HG03060 (cell line): ENCODE results near the gene PHLDA2.
"Not testable (repeated sequence)": the region's sequence is repeated elsewhere in the genome, so short reads cannot be mapped to it uniquely, and the experiment has no call there.

ENCODE experiments used
- ATAC-seq: cut with Tn5 transposase; IDR thresholded peaks from one replicate; pipeline ENCODE4 v1.9.1; 2021; ENCODE audit warnings: low read depth, moderate number of reproducible peaks; ENCODE audit not compliant: unreplicated experiment

The PHLDA2 gene

DNA sequence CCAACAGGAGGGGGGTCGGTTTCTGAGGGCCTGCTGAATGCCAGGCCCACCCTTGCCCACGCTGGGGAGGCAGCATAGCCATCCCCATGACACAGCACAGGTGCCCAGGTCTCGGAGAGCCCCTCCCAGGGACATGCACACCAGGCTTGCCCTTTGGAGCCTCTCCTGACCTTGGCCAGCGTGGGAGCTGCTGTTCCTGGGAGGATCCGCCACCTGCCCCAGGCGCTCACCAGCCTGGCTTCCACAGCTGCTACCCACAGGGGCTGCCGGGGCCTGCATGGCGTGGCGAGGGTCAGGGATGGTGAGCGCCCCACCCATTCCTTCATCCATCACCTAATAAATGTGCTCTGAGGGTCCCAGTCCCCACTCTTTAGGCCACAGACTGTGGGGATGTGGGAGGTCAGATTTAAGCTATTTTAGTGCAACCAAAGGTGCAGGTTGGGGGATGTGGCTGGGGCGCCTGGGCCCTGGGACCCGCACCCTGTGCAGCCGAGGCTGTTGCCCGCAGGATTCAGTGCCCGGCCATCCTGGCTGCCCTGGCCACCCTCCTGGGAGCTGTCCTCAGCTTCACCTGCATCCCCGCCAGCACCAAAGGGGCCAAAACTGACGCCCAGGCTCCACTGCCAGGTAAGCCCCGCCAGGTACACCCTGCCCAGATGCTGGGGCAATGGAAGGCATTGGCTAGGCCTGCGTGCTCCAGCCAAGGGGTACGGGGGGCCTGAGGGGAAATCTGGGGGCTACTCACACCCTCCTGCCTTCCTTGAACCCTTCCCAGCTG, 12.9 kb downstream of the PHLDA2 start:
- ATAC-seq: no peak

DNA sequence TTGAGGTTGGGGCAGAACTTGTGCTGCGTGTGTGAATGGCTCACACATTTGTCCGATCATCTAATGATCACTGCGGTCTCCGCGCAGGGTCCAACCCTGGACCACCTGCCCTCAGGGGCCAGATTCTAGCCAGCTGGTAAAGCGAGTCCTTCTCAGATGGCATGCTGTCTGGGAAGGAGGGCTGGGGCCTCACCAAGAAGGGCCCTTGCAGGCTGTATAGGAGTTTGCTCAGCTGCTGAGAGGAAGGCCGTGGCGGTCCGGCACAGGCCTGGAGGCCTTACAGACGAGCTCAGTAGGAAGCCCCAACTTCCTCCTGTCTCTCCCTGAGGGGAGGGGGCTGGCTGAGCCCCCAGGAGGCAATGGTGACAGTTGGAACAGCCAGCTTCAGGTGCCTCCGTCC, 13.7 kb downstream of the PHLDA2 start:
- ATAC-seq: no peak

DNA sequence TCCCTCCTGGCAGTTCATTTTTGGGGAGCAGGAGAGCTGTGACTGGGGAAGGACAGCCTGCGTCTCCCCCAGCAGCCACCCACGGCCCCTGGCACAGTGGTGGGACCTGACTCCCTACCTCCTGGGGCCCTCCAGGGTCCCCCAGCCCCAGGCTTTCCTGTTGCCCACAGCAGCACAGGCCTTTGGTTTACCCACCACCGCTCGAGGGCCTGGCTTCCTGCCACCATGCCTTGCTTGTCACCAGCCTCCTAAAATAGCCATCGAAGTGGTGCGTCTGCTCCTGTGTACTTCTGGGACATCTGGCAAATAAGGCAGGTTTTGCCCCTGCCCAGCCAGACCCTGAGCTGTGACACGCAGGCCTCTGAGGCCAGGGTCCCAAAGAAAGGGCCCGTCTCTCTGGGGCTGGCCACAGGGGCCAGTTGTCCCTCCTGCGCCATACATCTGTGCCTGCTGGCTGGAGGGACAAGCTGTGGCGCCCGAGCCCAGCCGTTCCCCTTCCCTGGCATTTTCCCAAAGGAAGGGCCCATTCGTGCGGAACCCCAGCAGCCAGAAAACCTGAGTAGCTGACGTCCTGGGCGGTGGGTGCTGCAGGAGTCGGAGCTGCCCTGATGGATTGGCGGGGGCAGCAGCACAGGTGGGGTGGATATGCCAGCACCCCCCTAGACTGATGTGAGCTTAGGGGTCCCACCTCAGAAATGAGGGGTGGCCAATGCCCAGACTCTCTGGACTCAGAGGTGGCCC, 14.6 kb downstream of the PHLDA2 start:
- ATAC-seq: no peak

DNA sequence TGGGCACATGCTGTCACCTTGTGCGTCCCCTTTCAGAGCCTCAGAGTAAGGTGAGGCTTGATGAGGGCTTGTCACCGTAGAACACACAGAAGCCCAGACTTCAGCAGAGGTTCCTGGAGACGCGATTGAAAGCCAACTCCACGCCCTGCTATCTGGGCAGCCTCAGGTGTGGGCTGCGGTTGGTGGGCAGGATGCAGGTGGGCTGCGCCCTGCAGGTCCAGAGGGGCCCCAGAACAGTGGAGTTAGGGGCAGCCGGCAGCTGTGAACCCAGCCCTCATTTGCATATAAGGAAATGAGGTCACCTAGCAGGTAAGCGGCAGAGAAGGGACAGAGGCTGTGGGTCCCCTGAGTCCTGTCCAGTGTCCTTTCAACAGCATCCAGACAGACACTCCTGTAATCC, 15.4 kb downstream of the PHLDA2 start:
- no peak for ATAC-seq

DNA sequence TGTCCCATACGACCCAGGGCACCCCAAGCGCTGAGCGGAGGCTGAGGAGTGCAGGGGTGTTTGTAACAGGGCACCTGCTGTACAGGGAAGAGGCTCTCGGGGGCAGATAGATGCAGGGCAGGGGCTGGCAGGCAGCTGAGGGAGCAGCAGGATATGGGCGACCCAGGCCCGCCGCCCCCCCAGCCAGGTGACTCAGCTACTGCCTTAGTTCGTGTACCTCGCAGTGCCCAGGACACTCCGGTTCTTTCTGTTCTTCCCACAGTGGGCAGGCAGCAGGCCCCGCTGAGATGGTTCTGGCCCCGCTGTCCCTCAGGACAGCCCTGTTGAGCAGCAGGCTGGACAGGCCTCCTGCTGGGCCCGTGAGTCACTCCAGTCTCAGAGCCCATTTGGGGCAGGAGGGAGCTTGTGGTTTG, 16.2 kb downstream of the PHLDA2 start:
- ATAC-seq: no peak

DNA sequence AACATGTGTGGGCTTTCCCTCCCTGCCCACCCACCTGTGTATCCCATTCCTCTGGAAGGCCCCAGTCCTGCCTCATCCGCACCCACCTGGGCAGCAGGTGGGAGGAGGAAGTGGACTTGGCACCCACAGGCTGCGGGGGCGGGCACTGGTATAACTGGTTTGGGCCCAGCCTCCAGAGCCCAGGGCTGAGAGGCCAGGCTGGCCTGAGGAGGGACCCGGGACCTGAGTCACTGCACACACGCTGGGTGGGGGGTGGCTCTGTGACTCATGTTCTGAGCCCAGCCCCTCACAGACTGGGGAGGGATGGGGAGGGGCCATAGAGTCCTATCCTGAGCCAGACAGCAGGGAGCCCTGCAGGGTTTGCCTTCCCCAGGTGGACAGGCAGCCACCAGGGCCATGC, 16.7 kb downstream of the PHLDA2 start:
- ATAC-seq: no peak

DNA sequence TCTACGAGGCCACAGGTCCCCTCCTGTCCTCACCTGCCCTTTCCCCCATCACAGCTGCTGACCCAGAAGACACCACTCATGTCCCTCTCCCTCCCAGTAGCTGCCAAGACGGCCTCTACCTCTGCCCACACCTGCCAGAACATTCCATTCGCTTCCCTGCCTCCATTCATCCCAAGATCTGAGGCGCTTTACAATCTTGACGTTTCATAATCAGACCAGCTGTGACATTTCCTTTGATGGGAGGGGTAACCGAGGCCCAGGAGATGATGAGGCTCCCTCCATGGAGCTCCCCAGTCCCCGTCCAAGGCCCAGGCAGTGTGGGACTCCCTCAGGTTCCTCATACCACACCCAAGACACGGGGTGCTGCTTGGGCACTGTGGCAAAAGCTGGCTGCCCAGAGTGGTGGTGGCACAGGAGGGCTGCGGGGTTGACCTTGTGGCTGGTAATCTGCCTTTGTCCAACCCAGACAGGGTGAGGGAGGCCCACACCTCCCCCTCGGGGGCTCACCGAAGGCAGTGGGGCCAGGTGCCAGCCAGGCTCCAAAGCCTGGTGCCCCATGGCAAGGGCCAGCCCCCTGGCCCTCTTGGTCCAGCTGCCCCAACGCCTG, 17.3 kb downstream of the PHLDA2 start:
- no peak for ATAC-seq

DNA sequence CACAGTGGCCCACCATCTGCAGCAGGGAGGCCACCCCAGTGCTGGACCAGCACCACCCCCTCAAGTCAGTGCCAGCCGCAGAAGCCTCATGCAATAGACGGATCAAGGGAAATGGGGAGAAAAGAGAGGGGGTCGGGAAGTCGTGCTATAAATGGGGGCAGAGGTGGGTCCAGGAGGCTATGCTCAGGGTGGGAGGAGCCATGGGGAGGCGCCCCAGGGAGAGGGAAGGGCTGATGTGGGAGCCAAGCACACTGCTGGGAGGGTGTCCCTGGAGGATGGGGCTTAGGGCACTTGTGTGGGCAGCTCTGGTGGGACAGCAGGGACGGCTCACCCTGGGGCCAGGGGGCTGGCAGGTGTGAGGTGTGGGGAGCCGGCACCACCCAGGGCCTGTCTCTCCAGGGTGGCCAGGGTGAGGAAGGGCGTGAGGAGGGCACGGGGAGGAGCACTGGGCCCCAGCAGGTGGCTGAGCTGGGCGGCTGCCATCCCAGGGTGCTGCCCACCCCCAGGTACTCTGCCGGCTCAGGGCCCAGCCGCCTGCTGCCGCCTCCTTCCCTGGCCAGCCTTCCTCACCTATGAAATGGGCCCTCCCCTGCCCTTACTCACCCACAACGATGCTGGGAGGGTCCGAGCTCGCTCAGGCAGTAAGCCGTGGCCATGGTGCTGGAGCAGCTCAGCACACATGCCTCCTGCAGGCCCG, 18.0 kb downstream of the PHLDA2 start:
- no peak for ATAC-seq

DNA sequence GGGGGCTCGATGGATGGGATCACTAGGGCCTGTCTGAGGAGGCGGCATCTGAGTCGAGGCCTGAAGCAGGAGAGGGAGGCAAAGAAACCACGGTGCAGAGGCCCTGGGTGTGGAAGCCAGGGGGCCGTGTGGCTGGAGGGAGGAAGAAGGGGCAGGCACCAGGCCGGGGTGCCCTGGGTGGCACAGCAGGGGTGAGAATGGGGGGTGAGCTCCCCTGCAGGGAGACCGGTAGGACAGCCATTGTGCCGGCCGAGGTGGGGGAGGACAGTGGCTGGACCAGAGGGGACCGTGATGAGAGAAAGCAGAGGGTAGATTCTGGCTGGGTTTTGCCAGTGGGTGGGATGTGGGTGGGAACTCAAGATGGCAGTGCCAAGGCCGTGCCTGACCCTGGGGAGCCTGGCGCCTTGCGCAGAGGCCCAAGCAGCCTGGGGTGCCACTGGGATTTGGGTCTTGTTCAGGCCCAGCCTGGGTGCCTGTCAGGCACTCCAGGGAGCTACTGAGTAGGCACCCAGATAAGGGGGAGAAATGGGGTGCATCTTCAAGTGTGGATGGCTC, 18.7 kb downstream of the PHLDA2 start:
- no peak for ATAC-seq

DNA sequence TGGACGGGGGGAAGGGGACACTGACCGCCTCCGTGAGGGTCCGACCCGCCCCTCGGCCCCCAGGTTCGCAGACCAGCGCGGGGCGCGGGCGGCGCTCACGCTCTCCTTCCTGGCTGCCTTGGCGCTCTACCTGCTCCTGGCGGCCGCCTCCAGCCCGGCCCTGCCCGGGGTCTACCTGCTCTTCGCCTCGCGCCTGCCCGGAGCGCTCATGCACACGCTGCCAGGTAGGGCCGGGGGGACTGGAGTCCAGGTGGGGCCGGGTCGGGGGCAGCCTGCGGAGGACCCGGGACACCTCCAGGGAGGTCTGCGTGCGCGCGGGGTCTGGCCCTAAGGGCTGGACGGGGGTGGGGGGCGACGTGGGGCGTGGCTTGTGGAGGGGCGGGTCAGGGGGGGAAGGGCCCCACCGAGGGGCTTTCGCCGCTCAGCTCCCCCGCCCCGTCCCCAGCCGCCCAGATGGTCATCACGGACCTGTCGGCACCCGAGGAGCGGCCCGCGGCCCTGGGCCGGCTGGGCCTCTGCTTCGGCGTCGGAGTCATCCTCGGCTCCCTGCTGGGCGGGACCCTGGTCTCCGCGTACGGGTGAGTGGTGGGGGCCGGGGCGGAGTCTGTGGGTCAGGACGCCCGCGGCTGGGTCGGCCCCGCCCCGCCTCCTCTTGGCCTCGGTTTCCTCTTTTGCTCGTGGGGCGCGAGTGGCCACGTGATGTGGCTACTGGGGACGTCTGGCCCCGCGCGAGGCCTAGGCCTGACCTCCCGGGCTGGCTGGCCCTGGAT, 19.9 kb downstream of the PHLDA2 start:
- ATAC-seq: no peak

DNA sequence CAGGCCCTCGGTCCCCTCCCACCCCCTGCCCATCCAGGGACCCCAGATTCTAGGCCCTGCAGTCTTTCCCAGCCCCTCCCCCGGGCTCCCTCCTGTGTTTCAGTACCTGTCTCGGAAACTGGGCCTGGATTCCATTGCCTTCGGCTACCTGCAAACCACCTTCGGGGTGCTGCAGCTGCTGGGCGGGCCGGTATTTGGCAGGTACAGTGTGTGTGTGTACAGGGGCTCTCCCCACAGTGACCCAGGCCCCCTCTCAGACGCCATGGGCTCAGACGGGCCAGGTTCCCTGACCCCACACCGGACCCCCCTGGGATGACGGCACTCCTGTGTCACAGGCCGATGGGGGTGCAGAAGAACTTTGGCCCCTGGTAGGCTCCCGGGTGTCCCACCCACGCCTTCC, 21.1 kb downstream of the PHLDA2 start:
- ATAC-seq: no peak

DNA sequence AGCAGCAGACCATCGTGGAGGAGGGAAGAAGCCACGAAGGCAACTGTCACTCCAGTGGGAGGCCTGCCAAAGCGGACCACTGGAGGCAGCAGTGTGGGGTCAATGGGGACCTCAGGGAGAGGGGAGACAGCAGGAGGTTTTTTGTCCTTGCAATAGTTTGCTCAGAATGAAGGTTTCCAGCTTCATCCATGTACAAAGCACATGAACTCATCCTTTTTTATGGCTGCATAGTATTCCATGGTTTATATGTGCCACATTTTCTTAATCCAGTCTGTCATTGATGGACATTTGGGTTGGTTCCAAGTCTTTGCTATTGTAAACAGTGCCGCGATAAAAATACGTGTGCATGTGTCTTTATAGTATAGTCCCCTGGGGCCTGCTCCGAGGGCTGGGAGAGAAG, 23.9 kb downstream of the PHLDA2 start:
- not testable (repeated sequence) for ATAC-seq

DNA sequence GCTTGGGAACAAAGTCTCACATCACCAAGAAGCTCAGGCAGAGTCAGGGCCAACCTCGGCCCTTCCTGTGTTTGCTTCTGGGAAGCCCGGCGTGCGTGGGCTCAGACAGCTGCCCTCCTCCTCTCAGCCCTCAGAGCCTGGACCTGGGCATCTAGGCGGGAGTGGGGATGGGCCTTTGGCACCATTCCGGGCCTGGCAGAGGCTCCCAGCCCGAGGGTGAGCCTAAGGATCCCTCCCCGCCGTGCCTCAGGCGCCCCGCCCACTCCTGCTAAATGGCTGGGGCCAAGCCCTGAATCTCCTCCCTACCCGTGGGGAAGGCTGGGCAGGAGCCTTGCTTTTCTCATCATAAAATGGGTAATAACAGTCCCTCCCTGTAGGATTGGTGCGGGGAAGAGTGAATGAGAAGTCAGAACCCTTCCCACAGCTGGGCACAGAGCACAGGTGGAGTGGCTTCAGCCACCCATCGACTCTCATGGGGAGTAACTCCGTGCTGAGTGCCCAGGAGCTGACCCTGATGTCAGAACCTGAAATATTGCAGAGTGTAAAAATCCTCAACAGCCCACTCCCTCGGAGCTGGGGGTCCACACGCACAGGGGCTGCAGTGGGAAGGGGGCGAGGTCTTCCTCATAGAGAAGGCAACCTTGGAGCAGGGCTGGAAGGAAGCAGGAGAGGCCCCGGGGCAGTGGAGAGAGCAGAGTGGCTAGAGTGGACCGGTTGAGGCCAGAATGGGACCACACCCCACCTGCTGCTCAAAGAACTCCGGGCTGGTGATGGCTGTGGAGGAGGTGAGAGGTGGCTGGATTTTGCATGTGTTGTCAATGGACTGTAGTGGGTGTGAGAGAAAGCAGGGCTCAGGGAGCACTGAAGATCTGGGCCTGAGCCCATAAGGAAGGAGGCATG, 24.8 kb downstream of the PHLDA2 start:
- ATAC-seq: no peak

DNA sequence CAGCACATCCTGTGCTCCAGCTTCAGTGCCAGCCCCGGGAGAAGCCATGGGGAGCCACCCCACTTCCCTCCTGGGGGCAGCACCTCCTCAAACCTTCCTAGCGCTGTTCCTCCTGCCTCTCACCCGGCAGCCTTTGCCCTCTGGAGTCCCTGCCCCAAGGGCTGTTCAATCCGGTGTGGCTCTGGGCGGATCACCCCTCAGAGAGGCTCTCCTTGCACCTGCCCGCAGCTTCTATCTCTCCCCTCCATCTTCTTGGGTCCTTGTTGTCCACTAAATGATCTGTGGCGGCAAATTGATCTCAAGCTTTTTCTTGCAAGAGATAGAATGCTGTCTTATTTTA, 25.6 kb downstream of the PHLDA2 start:
- ATAC-seq: no peak

DNA sequence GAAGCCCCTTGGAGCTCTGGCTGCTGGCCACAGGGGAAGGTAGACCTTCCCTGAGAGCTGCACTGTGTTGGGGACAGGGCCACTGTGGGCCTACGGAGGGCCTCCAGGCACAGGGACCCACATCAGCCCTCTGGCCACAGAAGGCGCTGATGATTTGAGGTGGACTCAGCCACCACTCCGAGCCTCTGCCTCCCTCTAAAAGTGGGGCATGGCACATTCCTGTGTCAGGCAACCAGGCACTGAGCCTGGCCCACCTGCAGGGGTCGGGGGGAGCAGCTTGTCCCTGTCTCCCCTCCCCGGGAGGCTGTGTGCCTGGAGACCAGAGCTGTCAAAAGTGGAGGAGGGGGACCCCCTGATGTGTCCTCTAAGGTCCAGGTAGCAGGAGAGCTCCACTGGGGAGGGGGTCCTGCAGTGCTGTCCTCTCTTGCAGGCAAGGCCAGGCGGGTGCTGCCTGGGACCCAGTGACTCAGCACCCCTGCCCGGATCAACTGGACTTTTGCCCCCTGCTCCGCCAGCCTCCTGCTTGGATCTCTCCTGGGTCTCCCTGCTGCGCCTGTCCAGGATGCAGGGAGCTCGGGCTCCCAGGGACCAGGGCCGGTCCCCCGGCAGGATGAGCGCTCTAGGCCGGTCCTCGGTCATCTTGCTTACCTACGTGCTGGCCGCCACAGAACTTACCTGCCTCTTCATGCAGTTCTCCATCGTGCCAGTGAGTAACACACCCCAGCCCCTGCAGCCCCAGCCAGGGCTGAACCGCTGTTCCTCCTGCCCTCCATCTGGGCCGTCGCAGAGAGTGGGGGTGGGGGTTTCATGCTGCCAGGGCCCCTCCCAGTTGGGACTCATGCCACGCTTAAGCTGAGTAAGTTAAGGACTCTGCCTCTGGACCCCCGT, 26.2 kb downstream of the PHLDA2 start:
- ATAC-seq: no peak

DNA sequence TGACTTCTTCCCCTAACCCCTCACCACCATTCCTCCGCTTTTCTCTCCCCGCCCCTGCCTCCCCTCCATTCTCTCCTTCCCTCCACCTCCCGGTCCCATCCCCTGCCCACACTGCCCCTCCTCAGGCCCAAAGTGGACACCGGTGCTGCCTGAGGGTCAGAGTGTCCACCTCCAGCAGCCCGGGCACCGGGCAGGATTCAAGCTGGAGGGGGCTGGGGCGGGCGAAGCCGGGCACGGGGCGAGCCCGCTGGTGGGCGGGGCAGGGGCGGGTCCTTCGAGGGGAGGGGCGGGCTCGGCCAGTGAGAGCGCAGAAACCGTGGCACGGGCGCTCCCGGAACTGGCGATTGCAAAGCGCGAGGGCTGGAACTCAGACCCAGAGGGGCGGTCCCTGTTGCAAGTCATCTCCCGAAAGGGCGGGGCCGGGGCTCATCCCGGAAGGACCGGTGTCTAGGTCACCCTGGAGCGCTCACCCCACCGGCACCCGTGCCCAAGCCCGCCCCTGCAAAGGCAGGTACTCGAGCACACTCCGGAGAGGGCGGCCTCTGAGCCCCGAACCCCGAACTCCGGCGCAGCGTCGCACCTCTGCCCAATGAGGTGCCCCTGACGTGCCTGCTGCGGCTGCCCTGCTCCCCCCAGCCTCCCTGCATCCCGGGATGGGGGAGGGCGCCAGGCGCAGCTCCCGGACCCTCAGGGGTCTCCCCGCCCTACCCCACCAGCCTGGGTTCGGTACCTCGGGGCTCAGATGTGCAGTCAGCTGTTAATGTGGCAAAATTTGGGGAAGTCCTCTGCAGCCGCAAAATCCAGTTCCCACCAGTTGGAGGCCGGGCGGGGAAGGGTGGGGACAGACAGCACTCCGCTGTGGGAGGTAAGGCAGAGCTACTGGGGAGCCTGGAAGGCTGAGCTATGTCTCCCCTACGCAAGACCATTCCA, 27.1 kb downstream of the PHLDA2 start:
- ATAC-seq: peak; percentile 64

DNA sequence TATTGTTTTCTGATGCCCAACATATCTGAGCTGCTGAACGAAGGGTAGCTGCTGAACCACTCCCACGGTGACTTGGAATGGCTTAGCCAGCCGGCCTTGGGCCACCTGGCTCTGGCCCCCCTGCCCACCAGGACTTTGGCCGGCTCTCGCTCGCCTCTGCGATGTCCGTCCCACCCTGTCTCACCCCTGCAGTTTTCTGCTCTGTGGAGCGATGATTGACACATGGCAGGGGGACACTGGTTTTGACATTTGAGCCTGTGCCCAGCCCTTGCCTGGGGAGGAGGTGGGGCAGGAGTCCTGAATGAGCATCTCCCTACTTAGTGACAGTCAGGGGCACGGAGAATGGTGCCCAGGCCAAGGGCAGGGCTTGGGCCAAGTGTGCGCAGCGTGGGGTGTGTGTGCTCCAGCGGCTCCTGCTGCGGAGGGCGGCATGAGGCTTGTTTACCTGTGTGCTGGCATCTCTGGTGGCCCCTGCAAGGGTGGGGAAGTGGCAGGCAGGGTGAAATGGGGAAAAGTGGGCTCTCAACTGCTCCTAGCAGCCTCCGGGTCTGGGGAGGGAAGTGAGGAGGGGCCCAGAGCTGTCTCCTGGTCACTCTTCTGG, 27.9 kb downstream of the PHLDA2 start:
- ATAC-seq: no peak
